GM23248 (cell line): Measurements from ENCODE around the gene PATJ. TPM values are rescaled to one million over a fixed set of nuclear protein-coding genes. Genes with fewer than 3 reads are reported as not detected.
A peak's percentile ranks its signal among the peaks of the same experiment; 100 is the strongest.

Experiments used
- DNase-seq: peaks from one replicate; pipeline ENCODE4 v3.0.0-alpha.2; 2015
- H2AFZ ChIP-seq: fragments of 200-600 bp; sonication (generic); 2 replicates; pipeline ENCODE4 v1.6.1; 2016; ENCODE audit warnings: antibody characterized with exemption
- H3F3A ChIP-seq: fragments of 200-600 bp; sonication (generic); 2 replicates; pipeline ENCODE4 v1.6.1; 2016; ENCODE audit warnings: mild to moderate bottlenecking, antibody characterized with exemption, mixed run types; ENCODE audit not compliant: insufficient read depth
- H3K27ac ChIP-seq: fragments of 200-600 bp; sonication (generic); 2 replicates; pipeline ENCODE4 v1.5.1; 2016; ENCODE audit warnings: mild to moderate bottlenecking
- H3K27me3 ChIP-seq: fragments of 200-600 bp; sonication (generic); replicated peaks from 2 replicates; pipeline ENCODE4 v1.6.1; 2016; ENCODE audit warnings: mild to moderate bottlenecking; ENCODE audit not compliant: insufficient read depth
- H3K36me3 ChIP-seq: fragments of 200-600 bp; sonication (generic); 2 replicates; pipeline ENCODE4 v1.6.1; 2016; ENCODE audit warnings: low read depth, mild to moderate bottlenecking
- H3K4me1 ChIP-seq: fragments of 200-600 bp; sonication (generic); 2 replicates; pipeline ENCODE4 v1.6.1; 2016; ENCODE audit warnings: mild to moderate bottlenecking; ENCODE audit not compliant: insufficient read depth
- H3K4me2 ChIP-seq: fragments of 200-600 bp; sonication (generic); one replicate; pipeline ENCODE4 v1.6.1; 2016; ENCODE audit warnings: mild to moderate bottlenecking; ENCODE audit not compliant: unreplicated experiment
- H3K4me3 ChIP-seq: fragments of 200-600 bp; sonication (generic); 2 replicates; pipeline ENCODE4 v1.5.1; 2016; ENCODE audit warnings: mild to moderate bottlenecking
- H3K79me2 ChIP-seq: fragments of 200-600 bp; sonication (generic); 2 replicates; pipeline ENCODE4 v1.6.1; 2016; ENCODE audit warnings: mild to moderate bottlenecking; ENCODE audit not compliant: insufficient read depth
- H3K9ac ChIP-seq: fragments of 200-600 bp; sonication (generic); 2 replicates; pipeline ENCODE4 v1.6.1; 2016; ENCODE audit warnings: mild to moderate bottlenecking
- H3K9me2 ChIP-seq: fragments of 200-600 bp; sonication (generic); 2 replicates; pipeline ENCODE4 v1.6.1; 2016; ENCODE audit warnings: mixed run types, mild to moderate bottlenecking, moderate library complexity; ENCODE audit not compliant: insufficient read depth
- H3K9me3 ChIP-seq: fragments of 200-600 bp; sonication (generic); one replicate; pipeline ENCODE4 v1.6.1; 2017; ENCODE audit warnings: low read depth
- H4K20me1 ChIP-seq: fragments of 200-600 bp; sonication (generic); 2 replicates; pipeline ENCODE4 v1.6.0; 2016; ENCODE audit not compliant: insufficient read depth
- EZH2 ChIP-seq: fragments of 200-600 bp; sonication (generic); IDR thresholded peaks from 2 replicates; pipeline ENCODE4 v1.6.1; 2018; ENCODE audit warnings: antibody characterized with exemption, mild to moderate bottlenecking; ENCODE audit not compliant: insufficient read depth, poor library complexity, severe bottlenecking
- EZH2phosphoT487 ChIP-seq: fragments of 200-600 bp; sonication (generic); IDR thresholded peaks from 2 replicates; pipeline ENCODE4 v1.6.1; 2018; ENCODE audit warnings: antibody characterized with exemption, moderate library complexity, mild to moderate bottlenecking, low read depth; ENCODE audit not compliant: insufficient read depth
- WGBS, 2 experiments: methylation state at CpG; one replicate each; pipeline ENCODE4 v1.1.6; 2015 to 2017; ENCODE audit warnings: low lambda C conversion rate in 2 of 2, low coverage in 1 of 2; ENCODE audit errors: missing lambda C conversion rate in 2 of 2; 5-methylcytosine and 5-hydroxymethylcytosine counted together
- in situ Hi-C: fragments of 300-500 bp; cut with MboI; formaldehyde crosslinking; loops from 2 replicates; pipeline ENCODE4 v1.15.0; 2020
- polyA plus RNA-seq: library from polyadenylated mRNA; unstranded; fragments of >200 nt; fragmentation: Nextera tagmentation; extraction: Ambion mirVana; gene quantifications from 2 replicates; pipeline ENCODE4 v1.2.1, GENCODE V29; 2016
- total RNA-seq: library from RNA; depleted of rRNA; stranded (reverse); fragments of >200 nt; shearing (Covaris generic); gene quantifications from 2 replicates; pipeline ENCODE4 v1.2.3, GENCODE V29; 2014

PATJ gene
- total and polyA plus RNA-seq, 2 experiments from 2014 or later, result 5.3 to 6.1 TPM

DNA sequence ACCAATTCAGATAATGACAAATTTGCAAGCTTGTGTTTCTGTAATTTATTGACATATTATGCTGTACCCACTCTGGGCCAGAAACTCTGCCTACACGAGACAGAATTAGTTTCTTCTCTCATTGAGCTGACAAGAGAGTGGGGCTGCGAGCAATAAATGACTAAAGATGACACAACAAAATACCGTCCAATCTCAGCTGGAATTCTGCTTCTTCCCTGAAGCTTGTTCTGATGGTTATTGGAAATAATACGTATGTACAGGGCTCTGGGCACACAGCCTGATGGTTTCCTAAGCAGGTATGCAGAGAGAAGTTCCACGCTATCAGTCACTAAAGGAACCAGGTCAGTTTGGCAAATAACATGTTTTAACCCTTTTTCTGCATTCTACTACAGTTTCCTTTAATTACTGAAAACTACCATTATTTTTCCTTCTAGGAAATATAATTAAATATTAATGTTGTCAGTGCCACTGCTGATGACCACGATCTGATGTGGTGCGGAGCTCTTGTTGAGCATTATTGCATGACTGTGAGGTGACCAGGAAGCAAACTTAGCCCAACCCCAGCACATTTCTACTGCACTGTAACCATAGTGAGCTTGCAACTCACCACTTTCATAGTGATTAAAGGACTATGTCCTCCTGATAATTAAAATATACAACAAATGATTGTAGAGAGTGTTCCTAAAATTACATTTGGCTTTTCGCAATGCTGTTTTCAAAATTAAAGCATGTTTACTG lies 231.0 kb downstream of the PATJ start:
- no peak overlapping the region for H3K9ac ChIP-seq
- H2AFZ ChIP-seq, result no peak overlapping the region
- TF ChIP-seq EZH2, result no peak
- TF ChIP-seq EZH2phosphoT487, result no peak
- H3K9me3 ChIP-seq, result no peaks in the 10 kb centered on the region
- 58 to 61% methylated on average over 8 of the region's 8 CpGs for WGBS, 2 experiments
- no peaks in the 10 kb centered on the region for H3K36me3 ChIP-seq
- DNase-seq, result peak; percentile 13
- H3K79me2 ChIP-seq, result no peaks in the 10 kb centered on the region
- H3K27ac ChIP-seq, result no peak overlapping the region
- H3K4me2 ChIP-seq, result no peak overlapping the region
- H3F3A ChIP-seq, result no peaks in the 10 kb centered on the region
- no peak overlapping the region for H3K4me3 ChIP-seq
- H4K20me1 ChIP-seq, result no peaks in the 10 kb centered on the region
- H3K4me1 ChIP-seq, result no peaks in the 10 kb centered on the region
- no peaks in the 10 kb centered on the region for H3K9me2 ChIP-seq
- H3K27me3 ChIP-seq, result no peaks in the 10 kb centered on the region
- in situ Hi-C loops, result no loop called here

GRCh38 chr1:61975638-61976037 lies 233.4 kb downstream of the PATJ start:
- no peaks in the 10 kb centered on the region for H3K9me3 ChIP-seq
- no peak overlapping the region for H3K4me2 ChIP-seq
- H3K36me3 ChIP-seq, result no peaks in the 10 kb centered on the region
- 53 to 61% methylated on average over 4 of the region's 4 CpGs for WGBS, 2 experiments
- no peak overlapping the region for H3K9ac ChIP-seq
- no peaks in the 10 kb centered on the region for H3K9me2 ChIP-seq
- no peak for TF ChIP-seq EZH2phosphoT487
- TF ChIP-seq EZH2, result no peak
- H3K4me3 ChIP-seq, result no peak overlapping the region
- no peak overlapping the region for H2AFZ ChIP-seq
- H3K27me3 ChIP-seq, result no peaks in the 10 kb centered on the region
- H4K20me1 ChIP-seq, result no peaks in the 10 kb centered on the region
- H3K79me2 ChIP-seq, result no peaks in the 10 kb centered on the region
- H3K27ac ChIP-seq, result no peak overlapping the region
- in situ Hi-C loops, result no loop called here
- DNase-seq, result no peak
- no peaks in the 10 kb centered on the region for H3K4me1 ChIP-seq
- H3F3A ChIP-seq, result no peaks in the 10 kb centered on the region

GRCh38 chr1:61976566-61976965 lies 234.3 kb downstream of the PATJ start:
- Histone ChIP-seq H3K36me3 (no peaks in the 10 kb centered on the region), H3K9me3 (no peaks in the 10 kb centered on the region), H4K20me1 (no peaks in the 10 kb centered on the region), H3K4me3 (no peak overlapping the region), H3K79me2 (no peaks in the 10 kb centered on the region), H3K9ac (no peak overlapping the region), H3K27ac (no peak overlapping the region), H3K4me1 (no peaks in the 10 kb centered on the region), H3F3A (no peaks in the 10 kb centered on the region), H2AFZ (no peak overlapping the region), H3K9me2 (no peaks in the 10 kb centered on the region), H3K4me2 (no peak overlapping the region), H3K27me3 (no peaks in the 10 kb centered on the region)
- WGBS, 2 experiments, result 84 to 87% methylated on average over 4 of the region's 4 CpGs
- DNase-seq, result no peak
- TF ChIP-seq EZH2 (no peak), EZH2phosphoT487 (no peak)
- in situ Hi-C loops, result no loop called here

- Histone ChIP-seq H3K9ac (no peak overlapping the region), H3K4me1 (no peaks in the 10 kb centered on the region), H3K36me3 (no peaks in the 10 kb centered on the region), H3K4me2 (no peak overlapping the region), H3K4me3 (no peak overlapping the region), H2AFZ (no peak overlapping the region), H3K9me3 (no peaks in the 10 kb centered on the region), H3K27ac (no peak overlapping the region), H3K79me2 (no peaks in the 10 kb centered on the region), H3F3A (no peaks in the 10 kb centered on the region), H3K27me3 (no peaks in the 10 kb centered on the region), H3K9me2 (no peaks in the 10 kb centered on the region), H4K20me1 (no peaks in the 10 kb centered on the region)
- in situ Hi-C loops, result no loop called here
- DNase-seq, result no peak
- TF ChIP-seq EZH2, result no peak
- TF ChIP-seq EZH2phosphoT487, result no peak
Measured at GRCh38 chr1:61978796-61979195, 236.5 kb downstream of the PATJ start.
